HepG2 (cell line): ENCODE measurements around the gene NRG2. TPM values are rescaled to one million over a fixed set of nuclear protein-coding genes. Genes with fewer than 3 reads are reported as not detected.

Experiments used
- BCL6 ChIP-seq: IDR thresholded peaks from 2 replicates; pipeline ENCODE4 v1.6.1; 2016; ENCODE audit warnings: missing genetic modification reagents, missing compliant biosample characterization
- CEBPZ ChIP-seq: IDR thresholded peaks from 2 replicates; pipeline ENCODE4 v1.6.1; 2012; ENCODE audit warnings: low read length, improper control_type of control experiment
- FOSL1 ChIP-seq: sonication (generic); formaldehyde crosslinking; IDR thresholded peaks from 2 replicates; pipeline ENCODE4 v1.9.0; 2021; ENCODE audit warnings: missing genetic modification reagents, borderline replicate concordance
- HDAC6 ChIP-seq: fragments of 200-600 bp; sonication (generic); IDR thresholded peaks from 2 replicates; pipeline ENCODE4 v1.7.0; 2017; ENCODE audit warnings: mild to moderate bottlenecking, antibody characterized with exemption, low read length, low read depth
- HINFP ChIP-seq: sonication (generic); formaldehyde crosslinking; IDR thresholded peaks from 2 replicates; pipeline ENCODE4 v1.4.0; 2020; ENCODE audit warnings: low read depth, mild to moderate bottlenecking, missing genetic modification reagents
- HNF4G ChIP-seq, 2 experiments: sonication (generic) in 1 of 2; formaldehyde crosslinking in 1 of 2; IDR thresholded peaks; 2 replicates each; pipeline versions ENCODE4 v1.4.0 to v1.6.1; 2011 to 2020; ENCODE audit warnings: borderline replicate concordance in 2 of 2, low read depth in 2 of 2, mild to moderate bottlenecking in 2 of 2, low read length in 1 of 2, missing genetic modification reagents in 1 of 2, moderate library complexity in 1 of 2
- HOXA9 ChIP-seq: sonication (generic); formaldehyde crosslinking; IDR thresholded peaks from 2 replicates; pipeline ENCODE4 v1.8.1; 2022; ENCODE audit warnings: missing genetic modification reagents, mild to moderate bottlenecking, moderate library complexity, borderline replicate concordance
- KLF16 ChIP-seq, 2 experiments: sonication (generic) in 1 of 2; formaldehyde crosslinking in 1 of 2; IDR thresholded peaks; 2 replicates each; pipeline versions ENCODE4 v1.6.1 to v1.8.0; 2016 to 2023; ENCODE audit warnings: missing genetic modification reagents in 2 of 2, missing compliant biosample characterization in 1 of 2
- MIXL1 ChIP-seq: IDR thresholded peaks from 2 replicates; pipeline ENCODE4 v1.6.1; 2016
- NFATC3 ChIP-seq: sonication (generic); formaldehyde crosslinking; IDR thresholded peaks from 2 replicates; pipeline ENCODE4 v1.5.1; 2020; ENCODE audit warnings: mild to moderate bottlenecking, missing genetic modification reagents
- NFRKB ChIP-seq: fragments of 450-650 bp; IDR thresholded peaks from 2 replicates; pipeline ENCODE4 v1.6.1; 2017
- PAX8 ChIP-seq: sonication (generic); formaldehyde crosslinking; IDR thresholded peaks from 2 replicates; pipeline ENCODE4 v1.8.0; 2022; ENCODE audit warnings: mild to moderate bottlenecking, missing genetic modification reagents, borderline replicate concordance
- POLR2A ChIP-seq, 2 experiments: IDR thresholded peaks; 2 replicates each; pipeline ENCODE4 v1.6.1; 2011; ENCODE audit warnings: low read depth in 2 of 2, low read length in 2 of 2, mild to moderate bottlenecking in 1 of 2, moderate library complexity in 1 of 2; ENCODE audit not compliant: insufficient read depth in 1 of 2
- POLR2AphosphoS5 ChIP-seq: IDR thresholded peaks from 2 replicates; pipeline ENCODE4 v1.6.1; 2012; ENCODE audit warnings: low read depth, low read length
- RELA ChIP-seq: sonication (generic); formaldehyde crosslinking; IDR thresholded peaks from 2 replicates; pipeline ENCODE4 v1.4.0; 2020; ENCODE audit warnings: missing genetic modification reagents
- REPIN1 ChIP-seq: sonication (generic); formaldehyde crosslinking; IDR thresholded peaks from 2 replicates; pipeline ENCODE4 v1.8.0; 2022; ENCODE audit warnings: missing genetic modification reagents, low read depth, mild to moderate bottlenecking, borderline replicate concordance
- SMC3 ChIP-seq: IDR thresholded peaks from 2 replicates; pipeline ENCODE4 v1.6.1; 2011; ENCODE audit warnings: low read length, improper control_type of control experiment
- SSRP1 ChIP-seq: IDR thresholded peaks from 2 replicates; pipeline ENCODE4 v1.6.1; 2016; ENCODE audit warnings: control low read depth
- ZBTB46 ChIP-seq: sonication (generic); formaldehyde crosslinking; IDR thresholded peaks from 2 replicates; pipeline ENCODE4 v1.4.0; 2020; ENCODE audit warnings: mild to moderate bottlenecking, missing genetic modification reagents, borderline replicate concordance
- ZFP62 ChIP-seq: sonication (generic); formaldehyde crosslinking; IDR thresholded peaks from 2 replicates; pipeline ENCODE4 v1.4.0; 2020; ENCODE audit warnings: missing genetic modification reagents
- ZNF264 ChIP-seq: sonication (generic); formaldehyde crosslinking; IDR thresholded peaks from 2 replicates; pipeline ENCODE4 v1.4.0; 2020; ENCODE audit warnings: missing genetic modification reagents
- ZNF432 ChIP-seq: sonication (generic); formaldehyde crosslinking; IDR thresholded peaks from 2 replicates; pipeline ENCODE4 v1.5.0; 2020; ENCODE audit warnings: missing genetic modification reagents, mild to moderate bottlenecking, borderline replicate concordance
- ZNF674 ChIP-seq: sonication (generic); formaldehyde crosslinking; IDR thresholded peaks from 2 replicates; pipeline ENCODE4 v1.5.0; 2020; ENCODE audit warnings: low read depth, mild to moderate bottlenecking, missing genetic modification reagents
- ZNF83 ChIP-seq: sonication (generic); formaldehyde crosslinking; IDR thresholded peaks from 2 replicates; pipeline ENCODE4 v1.4.0; 2020; ENCODE audit warnings: missing genetic modification reagents, mild to moderate bottlenecking, borderline replicate concordance
- ZSCAN21 ChIP-seq: sonication (generic); formaldehyde crosslinking; IDR thresholded peaks from 2 replicates; pipeline ENCODE4 v1.8.0; 2022; ENCODE audit warnings: mild to moderate bottlenecking, missing genetic modification reagents, moderate library complexity, borderline replicate concordance
- polyA plus RNA-seq, 8 experiments: library from polyadenylated mRNA; depleted of rRNA in 3 of 8; stranded (reverse) in 7 of 8; unstranded in 1 of 8; fragments of >200 nt; fragmentation: Illumina TruSeq in 4 of 8; extraction: Trizol in 4 of 8; gene quantifications; 2 replicates each; pipeline versions ENCODE4 v1.2.1 to v1.2.3, GENCODE V29; 2011 to 2016; ENCODE audit warnings: low read depth in 4 of 8, missing spikeins in 1 of 8, mixed read lengths in 1 of 8; ENCODE audit not compliant: insufficient read depth in 1 of 8
- total RNA-seq, 5 experiments: library from RNA; depleted of rRNA; stranded (reverse); fragments of >200 nt; fragmentation: Illumina TruSeq; extraction: Trizol; gene quantifications; 2 replicates each; pipeline ENCODE4 v1.2.3, GENCODE V29; 2016; ENCODE audit warnings: low read depth in 1 of 5

The NRG2 gene
- total and polyA plus RNA-seq, 2 of the 13 experiments (the other 11 are each of a cell fraction or from before 2014, with no cell fraction given), result not detected

GRCh38 chr5:139968547-139969261 lies 74.4 kb downstream of the NRG2 start (continued):
- TF ChIP-seq HNF4G (IDR thresholded peaks at IDR 0.05; ENCODE audit: borderline replicate concordance, low read depth, low read length) (no peak), HNF4G (CRISPR knock-in tag; IDR thresholded peaks at IDR 0.05; ENCODE audit: borderline replicate concordance, low read depth) (no peak), SSRP1 (CRISPR knock-in tag) (0 out of 2 replicates have a peak, but pooled peaks have one; percentile 44), MIXL1 (CRISPR knock-in tag) (peak; percentile 81), CEBPZ (no peak), POLR2A (IDR thresholded peaks at IDR 0.05; ENCODE audit: insufficient read depth in 1 of 2, low read depth in 2 of 2, low read length in 2 of 2) (no peak), ZBTB46 (CRISPR knock-in tag) (no peak), PAX8 (0 out of 2 replicates have a peak, but pooled peaks have one; percentile 26), KLF16 (CRISPR knock-in tag; IDR thresholded peaks at IDR 0.05) (no peak), NFRKB (no peak), ZNF432 (CRISPR knock-in tag) (no peak), ZNF264 (CRISPR knock-in tag) (no peak), POLR2AphosphoS5 (no peak), ZNF674 (no peak), FOSL1 (no peak), REPIN1 (CRISPR knock-in tag) (peak; percentile 86), HOXA9 (CRISPR knock-in tag) (no peak), HDAC6 (no peak), SMC3 (peak; percentile 66; the same call in 1 of the 2 replicates), ZNF83 (CRISPR knock-in tag) (no peak), RELA (CRISPR knock-in tag) (0 out of 2 replicates have a peak, but pooled peaks have one; percentile 33), ZSCAN21 (CRISPR knock-in tag) (no peak; the same call in 1 of the 2 replicates), NFATC3 (no peak), BCL6 (0 out of 2 replicates have a peak, but pooled peaks have one; percentile 44), HINFP (CRISPR knock-in tag) (peak; percentile 73; the same call in 1 of the 2 replicates), ZFP62 (CRISPR knock-in tag) (no peak)
